Bronchial epithelial cell (primary cell): ENCODE measurements around the gene C1QL2. TPM values are rescaled to one million over a fixed set of nuclear protein-coding genes. Genes with fewer than 3 reads are reported as not detected.

Experiments used
- DNase-seq: peaks from one replicate; pipeline ENCODE4 v3.0.0-alpha.2; 2010; ENCODE audit warnings: low read depth
- FAIRE-seq: peaks from 2 replicates; lab custom pipeline; 2011; peaks lifted over from hg19 to GRCh38; lab: Jason Lieb, UNC
- H3K27me3 ChIP-seq: 2 replicates; pipeline ENCODE4 v1.5.1; 2011; ENCODE audit warnings: low read length; ENCODE audit not compliant: control insufficient read depth, insufficient read depth
- H3K36me3 ChIP-seq: 2 replicates; pipeline ENCODE4 v1.5.1; 2011; ENCODE audit warnings: low read length; ENCODE audit not compliant: control insufficient read depth, insufficient read depth
- H3K4me3 ChIP-seq: 2 replicates; pipeline ENCODE4 v1.5.1; 2011; ENCODE audit warnings: mild to moderate bottlenecking, low read depth, low read length, control low read depth
- total RNA-seq: library from RNA; depleted of rRNA; stranded (reverse); fragments of >200 nt; gene quantifications from 2 replicates; pipeline ENCODE4 v1.2.1, GENCODE V29; 2014
- TF ChIP-seq, protein P1 (sequence below): IDR thresholded peaks from 2 replicates; pipeline ENCODE4 v1.5.1; 2011; ENCODE audit warnings: mild to moderate bottlenecking, moderate library complexity, low read length, control low read depth, inconsistent platforms; ENCODE audit not compliant: insufficient read depth, severe bottlenecking

C1QL2 gene
- total RNA-seq, 1 donor from 2014 or later, result not detected

DNA sequence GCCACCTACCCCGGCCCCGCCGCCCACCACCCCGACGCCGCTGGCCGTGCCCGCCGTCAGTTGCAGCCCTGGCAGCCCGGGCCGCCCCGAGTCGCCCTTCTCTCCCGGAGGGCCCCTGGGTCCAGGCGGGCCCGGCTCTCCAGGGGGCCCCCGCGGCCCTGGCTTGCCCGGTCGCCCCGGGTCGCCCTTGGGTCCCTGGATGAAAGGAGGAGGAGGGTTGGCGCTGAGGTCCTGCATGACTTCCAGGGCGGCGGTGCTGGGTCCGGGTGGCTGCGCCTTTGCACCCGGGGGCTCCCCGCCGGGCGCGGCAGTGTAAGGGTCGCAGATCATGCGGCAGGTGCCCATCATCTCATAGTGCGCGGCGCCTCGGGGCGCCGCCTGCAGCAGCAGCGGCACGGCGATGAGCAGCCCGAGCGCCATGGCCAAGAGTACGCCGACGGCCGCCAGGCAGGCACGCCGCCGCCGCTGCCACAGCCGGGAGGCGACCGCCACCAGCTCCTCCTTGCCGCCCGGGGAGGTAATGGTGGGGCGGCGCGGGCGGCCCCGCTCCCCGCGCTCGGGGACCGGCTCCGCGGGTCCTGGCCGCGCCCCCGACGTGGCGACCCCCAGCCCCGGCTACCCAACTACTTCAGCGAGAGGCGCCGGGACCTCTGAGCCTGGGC, 570 bp downstream of the C1QL2 start:
- FAIRE-seq (no peak), DNase-seq (no peak)
- no peaks in the 10 kb centered on the region for H3K36me3 ChIP-seq
- TF ChIP-seq, protein P1, sequence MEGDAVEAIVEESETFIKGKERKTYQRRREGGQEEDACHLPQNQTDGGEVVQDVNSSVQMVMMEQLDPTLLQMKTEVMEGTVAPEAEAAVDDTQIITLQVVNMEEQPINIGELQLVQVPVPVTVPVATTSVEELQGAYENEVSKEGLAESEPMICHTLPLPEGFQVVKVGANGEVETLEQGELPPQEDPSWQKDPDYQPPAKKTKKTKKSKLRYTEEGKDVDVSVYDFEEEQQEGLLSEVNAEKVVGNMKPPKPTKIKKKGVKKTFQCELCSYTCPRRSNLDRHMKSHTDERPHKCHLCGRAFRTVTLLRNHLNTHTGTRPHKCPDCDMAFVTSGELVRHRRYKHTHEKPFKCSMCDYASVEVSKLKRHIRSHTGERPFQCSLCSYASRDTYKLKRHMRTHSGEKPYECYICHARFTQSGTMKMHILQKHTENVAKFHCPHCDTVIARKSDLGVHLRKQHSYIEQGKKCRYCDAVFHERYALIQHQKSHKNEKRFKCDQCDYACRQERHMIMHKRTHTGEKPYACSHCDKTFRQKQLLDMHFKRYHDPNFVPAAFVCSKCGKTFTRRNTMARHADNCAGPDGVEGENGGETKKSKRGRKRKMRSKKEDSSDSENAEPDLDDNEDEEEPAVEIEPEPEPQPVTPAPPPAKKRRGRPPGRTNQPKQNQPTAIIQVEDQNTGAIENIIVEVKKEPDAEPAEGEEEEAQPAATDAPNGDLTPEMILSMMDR, result no peak
- no peak overlapping the region for H3K4me3 ChIP-seq
- peaks cover 46% of the 10 kb centered on the region for H3K27me3 ChIP-seq

DNA sequence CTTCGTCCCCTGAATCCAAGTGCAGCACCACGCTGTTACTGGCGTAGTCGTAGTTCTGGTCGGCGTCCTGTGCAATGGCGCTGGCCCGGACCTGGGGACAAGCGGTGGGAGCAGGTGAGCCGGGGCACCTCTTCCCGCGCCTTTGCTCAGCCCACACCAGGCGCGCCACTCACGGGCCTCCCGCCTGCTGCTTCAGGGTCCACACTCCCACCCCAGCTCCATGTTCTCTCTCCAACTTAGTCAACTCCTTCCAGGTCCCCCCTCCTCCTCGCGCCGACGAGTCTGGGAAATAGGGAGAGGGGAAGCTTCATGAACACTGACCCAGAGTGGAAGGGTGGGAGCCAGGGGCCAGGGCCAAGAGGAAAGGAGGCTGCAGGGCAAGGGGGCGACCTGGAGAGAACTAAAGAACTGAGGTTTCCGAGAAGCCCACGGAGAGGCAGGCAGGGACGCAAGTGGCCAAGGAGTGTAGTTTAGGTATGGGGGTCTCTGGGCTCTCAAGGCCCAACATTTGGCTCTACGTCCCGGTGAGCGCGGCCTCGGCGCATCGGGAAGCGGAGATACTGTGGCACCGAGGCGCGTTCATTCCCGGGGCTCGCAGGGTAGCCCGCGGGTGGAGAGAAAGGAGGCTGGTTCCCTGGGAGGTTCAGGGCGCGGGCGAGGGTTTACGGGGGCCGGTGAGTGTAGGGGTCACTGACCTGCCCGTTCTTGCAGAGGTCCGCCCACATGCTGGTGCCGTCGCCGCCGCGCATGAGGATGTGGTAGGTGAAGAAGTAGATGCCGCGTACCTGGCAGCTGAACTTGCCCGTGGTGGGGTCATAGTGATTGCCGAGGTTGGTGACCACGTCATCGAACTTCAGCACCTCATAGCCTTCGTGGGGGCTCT, 1.4 kb downstream of the C1QL2 start:
- Histone ChIP-seq H3K36me3 (no peaks in the 10 kb centered on the region), H3K4me3 (no peak overlapping the region), H3K27me3 (peaks cover 48% of the 10 kb centered on the region)
- no peak for DNase-seq
- no peak for FAIRE-seq
- TF ChIP-seq, protein P1, result no peak

DNA sequence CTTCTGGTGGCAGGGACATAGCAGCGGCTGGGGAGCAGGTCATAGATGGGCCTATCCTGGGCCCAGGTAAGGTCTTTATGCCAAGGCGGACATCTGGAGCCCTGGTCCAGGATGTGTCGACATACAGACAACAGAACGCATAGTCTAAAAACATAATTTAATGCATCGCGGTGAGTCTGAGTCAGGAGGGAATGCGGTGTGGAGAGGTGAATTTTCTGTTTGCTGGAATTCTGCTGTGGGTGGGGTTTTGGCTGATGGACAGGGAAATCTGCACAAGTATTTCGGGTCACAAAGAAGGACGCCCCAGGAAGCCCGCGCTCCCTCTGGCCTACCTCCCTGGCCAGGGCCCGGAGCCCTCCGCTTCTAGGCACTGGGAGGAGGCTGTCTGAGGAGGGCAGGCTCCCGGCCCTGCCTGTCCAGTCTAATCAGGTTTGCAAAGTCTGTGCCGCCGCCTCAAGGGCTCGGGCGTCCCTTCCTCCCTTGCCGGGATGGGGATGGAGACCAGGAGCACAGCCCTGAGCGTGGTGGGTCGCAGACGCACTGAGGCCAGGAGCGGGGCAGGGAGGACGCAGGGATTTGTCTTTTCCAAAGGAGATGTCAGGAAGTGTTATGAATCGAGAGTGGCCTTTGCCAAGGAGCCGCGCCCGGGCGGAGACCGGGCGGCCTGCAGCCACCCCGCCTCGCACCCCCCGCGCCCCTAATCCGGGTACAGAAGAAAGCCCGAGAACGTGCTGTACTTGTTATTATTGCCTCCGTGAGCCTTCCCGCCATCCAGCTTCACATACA, 2.3 kb downstream of the C1QL2 start:
- TF ChIP-seq, protein P1, result no peak

DNA sequence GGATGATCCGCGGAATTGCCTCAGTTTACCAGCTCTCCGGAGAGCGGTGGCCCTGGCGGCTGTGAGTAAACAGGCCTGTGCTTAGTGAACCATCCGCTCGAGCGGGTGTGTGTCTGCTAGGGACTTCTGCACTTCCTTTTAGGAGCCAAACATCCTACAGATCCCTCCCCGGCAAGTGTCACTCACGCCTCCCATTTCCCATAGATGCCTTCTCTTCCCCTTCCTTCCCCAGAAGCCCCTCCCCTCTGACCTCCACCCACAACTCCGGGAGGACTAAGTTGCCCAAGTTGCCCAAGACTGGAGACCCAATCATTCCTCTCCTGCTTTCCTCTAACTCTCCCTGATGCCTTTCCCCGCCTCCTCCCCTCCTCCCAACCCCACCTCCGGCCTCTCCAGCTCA, 2.9 kb downstream of the C1QL2 start:
- peaks cover 50% of the 10 kb centered on the region for H3K27me3 ChIP-seq
- no peak overlapping the region for H3K4me3 ChIP-seq

More for the DNA sequence above, 2.3 kb downstream of the C1QL2 start:
- FAIRE-seq (no peak), DNase-seq (peak; percentile 11)
- Histone ChIP-seq H3K36me3 (no peaks in the 10 kb centered on the region), H3K27me3 (peaks cover 53% of the 10 kb centered on the region), H3K4me3 (no peak overlapping the region)

DNA sequence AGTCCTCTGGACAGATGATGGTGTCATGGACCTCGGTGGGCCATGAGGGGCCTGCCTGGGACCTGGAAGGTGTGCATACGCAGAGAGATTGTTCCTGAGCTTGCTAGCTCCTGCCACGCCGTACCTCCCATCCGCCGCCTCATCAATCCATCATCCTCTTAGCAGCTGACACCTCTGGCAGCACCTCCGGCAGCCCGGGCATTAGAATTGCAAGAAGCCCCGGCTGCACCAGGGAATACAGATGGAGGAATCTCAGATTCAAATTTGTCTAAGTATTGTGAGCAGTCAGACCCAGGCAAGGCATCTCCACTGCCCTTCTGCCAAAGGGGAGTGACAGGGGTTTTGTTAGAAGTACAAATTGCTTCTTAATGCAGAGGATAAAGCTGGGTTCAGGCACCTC, 4.5 kb downstream of the C1QL2 start:
- H3K36me3 ChIP-seq, result no peaks in the 10 kb centered on the region
- peaks cover 46% of the 10 kb centered on the region for H3K27me3 ChIP-seq
- FAIRE-seq (no peak), DNase-seq (no peak)
- TF ChIP-seq, protein P1, result no peak
- no peak overlapping the region for H3K4me3 ChIP-seq

More for the DNA sequence above, 2.9 kb downstream of the C1QL2 start:
- TF ChIP-seq, protein P1, result no peak
- no peaks in the 10 kb centered on the region for H3K36me3 ChIP-seq
- no peak for FAIRE-seq
- no peak for DNase-seq
